H1 (cell line): ENCODE data around the gene CDK15. TPM values are rescaled to one million over a fixed set of nuclear protein-coding genes. Genes with fewer than 3 reads are reported as not detected.

Source experiments
- CTCF ChIA-PET: fragments of 300-600 bp; sonication (Branson Sonifier 250); formaldehyde crosslinking; loops from one replicate; lab custom pipeline; 2021; ENCODE audit not compliant: partially characterized antibody; lab: Charles Lee
- POLR2A ChIA-PET: fragments of 300-600 bp; sonication (Branson Sonifier 250); formaldehyde crosslinking; loops from one replicate; lab custom pipeline; 2021; ENCODE audit warnings: inconsistent platforms; ENCODE audit not compliant: partially characterized antibody; lab: Charles Lee
- DNase-seq, 2 experiments: peaks; one replicate each; pipeline versions ENCODE4 v3.0.0 to v3.0.0-alpha.2; 2010 to 2022; ENCODE audit warnings: low spot score in 2 of 2, low read depth in 1 of 2, mixed read lengths in 1 of 2
- FAIRE-seq: peaks from 2 replicates; lab custom pipeline; 2011; peaks lifted over from hg19 to GRCh38; lab: Jason Lieb, UNC
- H2AFZ ChIP-seq: 2 replicates; pipeline ENCODE4 v1.8.1; 2012; ENCODE audit warnings: low read length, inconsistent platforms
- H2AK5ac ChIP-seq: 2 replicates; pipeline ENCODE4 v1.6.1; 2013; ENCODE audit warnings: low read depth, low read length
- H2BK120ac ChIP-seq: replicated peaks from 2 replicates; pipeline ENCODE3; 2013; ENCODE audit warnings: low read depth, low read length, inconsistent platforms
- H2BK12ac ChIP-seq: 2 replicates; pipeline ENCODE4 v1.6.1; 2013; ENCODE audit warnings: low read depth, low read length
- H2BK15ac ChIP-seq: 2 replicates; pipeline ENCODE4 v1.6.1; 2013; ENCODE audit warnings: low read length
- H2BK20ac ChIP-seq: 2 replicates; pipeline ENCODE4 v1.6.1; 2013; ENCODE audit warnings: low read length
- H2BK5ac ChIP-seq: 2 replicates; pipeline ENCODE4 v1.6.1; 2013; ENCODE audit warnings: low read depth, low read length
- H3K14ac ChIP-seq: 2 replicates; pipeline ENCODE4 v1.6.1; 2013; ENCODE audit warnings: inconsistent platforms; ENCODE audit not compliant: insufficient read length
- H3K18ac ChIP-seq: 2 replicates; pipeline ENCODE4 v1.6.1; 2013; ENCODE audit warnings: low read length; ENCODE audit errors: extremely low read depth
- H3K23ac ChIP-seq: 2 replicates; pipeline ENCODE4 v1.6.1; 2013; ENCODE audit warnings: inconsistent platforms; ENCODE audit not compliant: insufficient read length
- H3K23me2 ChIP-seq: 2 replicates; pipeline ENCODE4 v1.6.1; 2013; ENCODE audit warnings: low read depth, low read length
- H3K27ac ChIP-seq: 2 replicates; pipeline ENCODE4 v1.6.1; 2011; ENCODE audit warnings: low read depth, low read length, inconsistent platforms
- H3K27me3 ChIP-seq, 4 experiments: replicated peaks in 1 of 4; 1 replicate in 1 of 4; 2 replicates in 3 of 4; pipeline versions ENCODE4 v1.6.1 to v1.8.1; 2011 to 2013; ENCODE audit warnings: low read length in 3 of 4, mild to moderate bottlenecking in 3 of 4, inconsistent platforms in 2 of 4, mixed read lengths in 2 of 4, moderate library complexity in 1 of 4; ENCODE audit not compliant: control insufficient read depth in 3 of 4, insufficient read depth in 3 of 4; ENCODE audit errors: extremely low read depth in 1 of 4
- H3K36me3 ChIP-seq, 4 experiments: 2 replicates each; pipeline versions ENCODE4 v1.6.1 to v1.8.1; 2011 to 2013; ENCODE audit warnings: mild to moderate bottlenecking in 4 of 4, low read length in 3 of 4, moderate library complexity in 2 of 4, control low read depth in 1 of 4, inconsistent platforms in 1 of 4; ENCODE audit not compliant: insufficient read depth in 4 of 4, control insufficient read depth in 2 of 4
- H3K4ac ChIP-seq: replicated peaks from 2 replicates; pipeline ENCODE3; 2013; ENCODE audit warnings: low read length, low read depth, mixed read lengths, inconsistent platforms; ENCODE audit not compliant: insufficient read length
- H3K4me1 ChIP-seq, 4 experiments: replicated peaks in 1 of 4; 1 replicate in 1 of 4; 2 replicates in 3 of 4; pipeline versions ENCODE4 v1.6.1 to v1.8.1; 2011 to 2013; ENCODE audit warnings: low read length in 3 of 4, inconsistent platforms in 2 of 4, mixed read lengths in 1 of 4; ENCODE audit not compliant: insufficient read depth in 4 of 4, control insufficient read depth in 3 of 4
- H3K4me2 ChIP-seq, 2 experiments: 2 replicates each; pipeline versions ENCODE4 v1.6.1 to v1.8.1; 2011 to 2013; ENCODE audit warnings: low read depth in 2 of 2, low read length in 2 of 2, control low read depth in 1 of 2, inconsistent platforms in 1 of 2, mild to moderate bottlenecking in 1 of 2; ENCODE audit not compliant: insufficient read depth in 1 of 2
- H3K4me3 ChIP-seq, 4 experiments: fragments of 200-600, 300-600 bp in 1 of 4; sonication (generic), shearing (Covaris generic), sonication (Bioruptor Twin) in 1 of 4; 2 replicates each; pipeline versions ENCODE4 v1.5.1 to v1.8.1; 2011 to 2016; ENCODE audit warnings: low read length in 4 of 4, low read depth in 3 of 4, control low read depth in 2 of 4, inconsistent platforms in 2 of 4, mild to moderate bottlenecking in 2 of 4, mixed read lengths in 1 of 4, moderate library complexity in 1 of 4; ENCODE audit not compliant: insufficient read depth in 2 of 4; ENCODE audit errors: extremely low read depth in 1 of 4
- H3K56ac ChIP-seq: replicated peaks from 2 replicates; pipeline ENCODE3; 2013; ENCODE audit warnings: low read depth, mild to moderate bottlenecking, mixed read lengths, low read length, inconsistent platforms; ENCODE audit not compliant: insufficient read length
- H3K79me1 ChIP-seq: 2 replicates; pipeline ENCODE4 v1.6.1; 2013; ENCODE audit warnings: low read depth, low read length, control low read depth
- H3K79me2 ChIP-seq, 2 experiments: 2 replicates each; pipeline versions ENCODE4 v1.6.1 to v1.8.1; 2012 to 2013; ENCODE audit warnings: low read length in 2 of 2, mild to moderate bottlenecking in 2 of 2, inconsistent platforms in 1 of 2; ENCODE audit not compliant: insufficient read depth in 2 of 2, control insufficient read depth in 1 of 2
- H3K9ac ChIP-seq, 4 experiments: replicated peaks in 1 of 4; 1 replicate in 1 of 4; 2 replicates in 3 of 4; pipeline versions ENCODE4 v1.6.1 to v1.8.1; 2011 to 2013; ENCODE audit warnings: low read depth in 3 of 4, low read length in 3 of 4, control low read depth in 2 of 4, mild to moderate bottlenecking in 2 of 4, moderate library complexity in 2 of 4, inconsistent platforms in 1 of 4; ENCODE audit errors: extremely low read depth in 1 of 4
- H3K9me3 ChIP-seq, 2 experiments: 2 replicates each; pipeline versions ENCODE4 v1.6.1 to v1.8.1; 2012 to 2013; ENCODE audit warnings: mild to moderate bottlenecking in 2 of 2, moderate library complexity in 2 of 2, control low read depth in 1 of 2, inconsistent platforms in 1 of 2, low read depth in 1 of 2, low read length in 1 of 2, mixed read lengths in 1 of 2; ENCODE audit not compliant: insufficient read depth in 2 of 2
- H4K20me1 ChIP-seq, 2 experiments: replicated peaks in 1 of 2; 2 replicates each; pipeline versions ENCODE3 to v1.8.1; 2011 to 2013; ENCODE audit warnings: inconsistent platforms in 2 of 2, low read length in 2 of 2, mild to moderate bottlenecking in 1 of 2; ENCODE audit not compliant: insufficient read depth in 2 of 2, control insufficient read depth in 1 of 2
- H4K5ac ChIP-seq: 2 replicates; pipeline ENCODE4 v1.6.1; 2013; ENCODE audit warnings: low read length, low read depth, mixed read lengths, inconsistent platforms; ENCODE audit not compliant: insufficient read length
- H4K8ac ChIP-seq: 2 replicates; pipeline ENCODE4 v1.8.0; 2013; ENCODE audit warnings: mild to moderate bottlenecking, moderate library complexity, low read length, inconsistent platforms; ENCODE audit not compliant: insufficient read depth; ENCODE audit errors: extremely low read depth
- H4K91ac ChIP-seq: replicated peaks from 2 replicates; pipeline ENCODE3; 2013; ENCODE audit warnings: low read length, mixed read lengths, inconsistent platforms; ENCODE audit not compliant: insufficient read length
- ATF3 ChIP-seq: IDR thresholded peaks from 2 replicates; pipeline ENCODE4 v1.6.1; 2011; ENCODE audit warnings: low read depth, mild to moderate bottlenecking, low read length; ENCODE audit not compliant: insufficient read depth
- BACH1 ChIP-seq: IDR thresholded peaks from 2 replicates; pipeline ENCODE4 v1.6.1; 2012; ENCODE audit warnings: low read length, improper control_type of control experiment
- CBX5 ChIP-seq: fragments of 300-800, 300-1000 bp; sonication (generic); IDR thresholded peaks from 2 replicates; pipeline ENCODE4 v1.7.1; 2016; ENCODE audit warnings: antibody characterized with exemption, low read length, low read depth
- CEBPB ChIP-seq: IDR thresholded peaks from 2 replicates; pipeline ENCODE4 v1.6.1; 2012; ENCODE audit warnings: low read depth, low read length
- CHD1 ChIP-seq: IDR thresholded peaks from 2 replicates; pipeline ENCODE4 v1.6.1; 2012; ENCODE audit warnings: low read depth, low read length, improper control_type of control experiment
- CHD2 ChIP-seq: IDR thresholded peaks from 2 replicates; pipeline ENCODE4 v1.6.1; 2012; ENCODE audit warnings: low read length, improper control_type of control experiment
- CTBP2 ChIP-seq: IDR thresholded peaks from 2 replicates; pipeline ENCODE4 v1.7.0; 2011; ENCODE audit warnings: borderline replicate concordance, mild to moderate bottlenecking, moderate library complexity, mixed read lengths, low read length; ENCODE audit not compliant: insufficient read depth, insufficient read length
- EZH2 ChIP-seq: fragments of 200-600 bp; sonication (generic); IDR thresholded peaks from 2 replicates; pipeline ENCODE4 v1.7.1; 2012; ENCODE audit warnings: low read depth, mild to moderate bottlenecking, moderate library complexity, low read length, inconsistent platforms; ENCODE audit not compliant: severe bottlenecking
- HDAC6 ChIP-seq: IDR thresholded peaks from one replicate; pipeline ENCODE4 v1.7.1; 2012; ENCODE audit warnings: low read depth, mild to moderate bottlenecking, inconsistent platforms, low read length, moderate library complexity
- SP4 ChIP-seq: IDR thresholded peaks from 2 replicates; pipeline ENCODE4 v1.6.1; 2012; ENCODE audit warnings: low read length, inconsistent platforms
- WGBS, 2 experiments: shearing (Covaris generic) in 1 of 2; methylation state at CpG; one replicate each; pipeline versions ENCODE4 v1.1.6 to v1.1.7; 2013 to 2015; ENCODE audit warnings: low lambda C conversion rate in 2 of 2, mixed read lengths in 2 of 2, inconsistent platforms in 1 of 2, low coverage in 1 of 2, missing lambda C conversion rate in 1 of 2; ENCODE audit not compliant: insufficient replicate concordance in 2 of 2, insufficient coverage in 1 of 2, insufficient read length in 1 of 2; ENCODE audit errors: extremely low coverage in 1 of 2, missing lambda C conversion rate in 1 of 2; 5-methylcytosine and 5-hydroxymethylcytosine counted together
- polyA plus RNA-seq, 7 experiments: library from polyadenylated mRNA; depleted of rRNA in 3 of 7; stranded (reverse) in 5 of 7; unstranded in 2 of 7; fragments of >200 nt in 5 of 7; fragments of 200-250 nt in 2 of 7; gene quantifications; 1 replicate in 5 of 7; 2 replicates in 1 of 7; 4 replicates in 1 of 7; pipeline versions ENCODE4 v1.2.1 to v1.2.3, GENCODE V29; 2011 to 2013; ENCODE audit warnings: missing spikeins in 2 of 7, mixed read lengths in 2 of 7
- total RNA-seq: library from RNA; stranded (reverse); fragmentation: NEBNext Ultra II Directional; extraction: Animal tissue kit (Norgen Biotek cat#: 25700); gene quantifications from 2 replicates; pipeline ENCODE4 v1.2.1, GENCODE V29; 2021
- TF ChIP-seq, protein P1 (sequence below): IDR thresholded peaks from 2 replicates; pipeline ENCODE4 v1.6.1; 2012; ENCODE audit warnings: inconsistent platforms

Gene CDK15
- total and polyA plus RNA-seq, 2 of the 8 experiments (the other 6 are each of a cell fraction or from before 2014, with no cell fraction given): 0.03 TPM; not detected in 1

DNA sequence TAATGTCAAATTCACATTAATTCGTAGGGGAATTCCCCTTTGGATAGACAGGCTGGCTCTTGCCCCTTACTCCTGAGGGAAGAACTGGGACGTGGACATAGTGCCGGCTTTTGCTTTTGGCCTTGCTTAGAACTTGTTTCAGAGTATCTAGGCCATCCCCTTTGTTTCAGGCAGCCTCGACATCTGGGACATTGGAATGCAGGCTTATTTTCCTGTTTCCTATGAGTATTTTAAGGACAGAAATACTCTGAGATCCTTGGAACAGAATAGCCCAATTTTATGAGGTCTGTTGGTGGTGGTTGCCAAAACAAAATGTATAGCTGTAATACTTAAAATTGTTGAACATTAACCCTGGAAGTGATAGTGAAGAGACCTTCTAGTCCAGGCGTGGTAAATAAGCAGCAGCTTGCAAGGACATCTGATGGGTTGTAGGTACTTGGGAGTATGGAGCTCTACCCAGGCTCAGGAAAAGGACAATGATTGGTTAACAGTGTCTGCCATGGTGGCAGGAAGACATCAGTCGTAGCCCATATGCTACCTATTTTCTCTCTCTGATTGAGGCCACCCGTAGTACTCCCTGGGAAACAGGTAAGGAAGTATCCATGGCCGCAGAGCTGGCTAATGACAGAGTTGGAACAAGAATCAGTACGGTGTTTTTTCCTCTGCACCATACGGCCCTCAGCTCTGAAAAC is 112.4 kb downstream of the CDK15 start:
- H4K8ac ChIP-seq: no peak overlapping the region
- CTCF ChIA-PET: interaction anchor here (0.8 kb wide), 1 partner anchor 10 kb away, joined by 3 read pairs; no protein-coding TSS in a partner anchor
- TF ChIP-seq CHD1: no peak
- TF ChIP-seq CBX5: no peak
- no peak for TF ChIP-seq CTBP2
- no peak for TF ChIP-seq CHD2
- no peak for TF ChIP-seq BACH1
- no peak for TF ChIP-seq CEBPB
- TF ChIP-seq HDAC6: no peak
- TF ChIP-seq EZH2: no peak
- TF ChIP-seq, protein P1, sequence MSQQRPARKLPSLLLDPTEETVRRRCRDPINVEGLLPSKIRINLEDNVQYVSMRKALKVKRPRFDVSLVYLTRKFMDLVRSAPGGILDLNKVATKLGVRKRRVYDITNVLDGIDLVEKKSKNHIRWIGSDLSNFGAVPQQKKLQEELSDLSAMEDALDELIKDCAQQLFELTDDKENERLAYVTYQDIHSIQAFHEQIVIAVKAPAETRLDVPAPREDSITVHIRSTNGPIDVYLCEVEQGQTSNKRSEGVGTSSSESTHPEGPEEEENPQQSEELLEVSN: no peak
- TF ChIP-seq ATF3: no peak
- TF ChIP-seq SP4: no peak

More for the DNA sequence above, 112.4 kb downstream of the CDK15 start:
- H2AK5ac ChIP-seq: no peak overlapping the region
- no peak overlapping the region for H4K5ac ChIP-seq
- no peak overlapping the region for H2BK5ac ChIP-seq
- no peak overlapping the region for H3K4ac ChIP-seq
- no peak overlapping the region for H3K23ac ChIP-seq
- 76% methylated on average over 10 of the region's 10 CpGs; no CpG with 5 or more reads in 1 of the 2 experiments for WGBS, 2 experiments
- no peak overlapping the region for H3K4me3 ChIP-seq
- no peak overlapping the region for H2BK15ac ChIP-seq
- no peaks in the 10 kb centered on the region for H3K36me3 ChIP-seq
- H3K27me3 ChIP-seq: no peaks in the 10 kb centered on the region
- no peaks in the 10 kb centered on the region; the same call in 1 of the 2 replicates for H3K23me2 ChIP-seq
- no peak for FAIRE-seq
- H3K79me1 ChIP-seq: no peaks in the 10 kb centered on the region
- no peak overlapping the region for H3K9ac ChIP-seq
- H4K91ac ChIP-seq: peak overlapping the region; percentile 39
- H2AFZ ChIP-seq: no peak overlapping the region
- no peak overlapping the region for H3K18ac ChIP-seq
- H2BK120ac ChIP-seq: peak overlapping the region; percentile 38
- 0 out of 2 replicates have a peak overlapping the region, but pooled peaks have one; percentile 11 for H2BK12ac ChIP-seq
- H3K56ac ChIP-seq: no peak overlapping the region
- no peak overlapping the region for H3K4me2 ChIP-seq
- no peak overlapping the region for H3K14ac ChIP-seq
- no peak for DNase-seq
- H3K9me3 ChIP-seq: no peaks in the 10 kb centered on the region
- POLR2A ChIA-PET: no interaction called here
- H2BK20ac ChIP-seq: 0 out of 2 replicates have a peak overlapping the region, but pooled peaks have one; percentile 84
- H3K79me2 ChIP-seq: no peaks in the 10 kb centered on the region
- peaks cover 0 to 18% (median 8%) of the 10 kb centered on the region in 4 experiments; a peak in 6 of 7 replicates for H3K4me1 ChIP-seq
- H4K20me1 ChIP-seq: no peaks in the 10 kb centered on the region
- no peak overlapping the region for H3K27ac ChIP-seq
